Fibroblast of lung (primary cell): ENCODE data around the gene CRHR1. TPM values are rescaled to one million over a fixed set of nuclear protein-coding genes. Genes with fewer than 3 reads are reported as not detected.

Experiments
- DNase-seq, 2 donors: peaks; one replicate each; pipeline versions ENCODE4 v3.0.0 to v3.0.0-alpha.2; 2010; ENCODE audit warnings: low read depth in 2 of 2
- H2AFZ ChIP-seq: 2 replicates; pipeline ENCODE4 v1.5.1; 2012; ENCODE audit warnings: low read length, control low read depth, inconsistent platforms
- H3K27ac ChIP-seq: 2 replicates; pipeline ENCODE4 v1.5.1; 2011; ENCODE audit warnings: low read length, control low read depth; ENCODE audit not compliant: insufficient read depth
- H3K27me3 ChIP-seq: 2 replicates; pipeline ENCODE4 v1.5.1; 2011; ENCODE audit warnings: mild to moderate bottlenecking, low read length; ENCODE audit not compliant: control insufficient read depth, insufficient read depth
- H3K36me3 ChIP-seq: 2 replicates; pipeline ENCODE4 v1.5.1; 2011; ENCODE audit warnings: low read length; ENCODE audit not compliant: control insufficient read depth, insufficient read depth
- H3K4me1 ChIP-seq: 2 replicates; pipeline ENCODE4 v1.5.1; 2011; ENCODE audit warnings: low read length; ENCODE audit not compliant: control insufficient read depth, insufficient read depth; ENCODE audit errors: extremely low read depth
- H3K4me2 ChIP-seq: 2 replicates; pipeline ENCODE4 v1.5.1; 2011; ENCODE audit warnings: low read length, control low read depth; ENCODE audit not compliant: insufficient read depth; ENCODE audit errors: extremely low read depth
- H3K4me3 ChIP-seq, 4 experiments: fragments of 200-600 bp in 1 of 4; sonication (generic) in 1 of 4; replicated peaks in 1 of 4; 2 replicates each; pipeline ENCODE4 v1.5.1; 2011 to 2016; ENCODE audit warnings: low read length in 4 of 4, low read depth in 3 of 4, mild to moderate bottlenecking in 3 of 4, control low read depth in 2 of 4, inconsistent platforms in 1 of 4, mixed read lengths in 1 of 4; ENCODE audit not compliant: insufficient read depth in 1 of 4; ENCODE audit errors: control extremely low read depth in 1 of 4
- H3K79me2 ChIP-seq: 2 replicates; pipeline ENCODE4 v1.5.1; 2012; ENCODE audit warnings: mild to moderate bottlenecking, low read length, inconsistent platforms; ENCODE audit not compliant: control insufficient read depth, insufficient read depth
- H3K9ac ChIP-seq: 2 replicates; pipeline ENCODE4 v1.5.1; 2011; ENCODE audit warnings: mild to moderate bottlenecking, low read length, control low read depth; ENCODE audit not compliant: insufficient read depth
- H3K9me3 ChIP-seq: 2 replicates; pipeline ENCODE4 v1.5.1; 2012; ENCODE audit warnings: low read depth, low read length; ENCODE audit not compliant: control insufficient read depth, insufficient read depth
- H4K20me1 ChIP-seq: 2 replicates; pipeline ENCODE4 v1.5.1; 2011; ENCODE audit warnings: low read length; ENCODE audit not compliant: control insufficient read depth, insufficient read depth; ENCODE audit errors: extremely low read depth
- EZH2 ChIP-seq: IDR thresholded peaks from 2 replicates; pipeline ENCODE4 v1.5.1; 2012; ENCODE audit warnings: low read length, control low read depth, mild to moderate bottlenecking; ENCODE audit errors: missing control alignments
- polyA plus RNA-seq, 2 donors: library from polyadenylated mRNA; depleted of rRNA in 1 of 2; stranded (reverse) in 1 of 2; unstranded in 1 of 2; fragments of >200 nt; gene quantifications; 2 replicates each; pipeline ENCODE4 v1.2.1, GENCODE V29; 2011 to 2012; ENCODE audit warnings: missing spikeins in 1 of 2
- total RNA-seq: library from RNA; depleted of rRNA; stranded (reverse); fragments of >200 nt; gene quantifications from 2 replicates; pipeline ENCODE4 v1.2.1, GENCODE V29; 2014
- TF ChIP-seq, protein P1 (sequence below), 2 donors: IDR thresholded peaks in 1 of 2; conservative IDR thresholded peaks in 1 of 2; 1 replicate in 1 of 2; 2 replicates in 1 of 2; pipeline ENCODE4 v1.5.1; 2011 to 2012; ENCODE audit warnings: low read length in 2 of 2, control low read depth in 1 of 2, inconsistent platforms in 1 of 2, low read depth in 1 of 2, mild to moderate bottlenecking in 1 of 2

CRHR1 gene
- total and polyA plus RNA-seq, 2 donors (not counting 1 experiment from before 2014, with no cell fraction given): not detected

DNA sequence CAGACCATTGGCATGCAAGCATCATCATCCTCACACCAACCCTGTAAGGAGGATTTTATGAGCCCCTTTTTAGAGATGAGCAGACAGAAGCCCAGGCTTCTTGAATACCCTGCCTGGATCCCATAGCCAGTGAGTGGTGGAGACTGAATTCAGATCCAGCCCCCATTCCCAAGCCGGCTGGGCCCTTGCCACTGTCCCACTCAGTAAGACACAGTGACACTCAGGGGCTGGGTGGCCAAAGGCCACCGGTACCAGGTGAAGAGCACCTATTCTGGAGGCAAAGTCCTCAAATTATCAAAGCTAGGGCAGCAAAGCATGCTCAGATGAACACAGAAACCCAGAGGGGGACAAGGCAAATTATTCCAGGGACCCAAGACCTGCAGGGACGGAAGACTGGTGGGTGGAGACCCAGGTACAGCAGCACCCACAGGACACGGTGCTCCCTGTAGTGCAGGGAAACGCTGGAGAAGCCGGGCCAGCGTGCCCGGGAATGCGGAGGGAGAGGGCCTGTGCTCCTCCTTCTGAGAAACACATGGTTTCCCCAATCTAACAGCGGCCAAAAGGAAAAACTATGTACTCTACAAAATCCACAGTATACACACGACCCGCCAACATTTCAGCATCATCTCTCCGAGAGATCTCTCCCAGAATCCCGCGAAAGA is 33.2 kb upstream of the CRHR1 start:
- TF ChIP-seq, protein P1, sequence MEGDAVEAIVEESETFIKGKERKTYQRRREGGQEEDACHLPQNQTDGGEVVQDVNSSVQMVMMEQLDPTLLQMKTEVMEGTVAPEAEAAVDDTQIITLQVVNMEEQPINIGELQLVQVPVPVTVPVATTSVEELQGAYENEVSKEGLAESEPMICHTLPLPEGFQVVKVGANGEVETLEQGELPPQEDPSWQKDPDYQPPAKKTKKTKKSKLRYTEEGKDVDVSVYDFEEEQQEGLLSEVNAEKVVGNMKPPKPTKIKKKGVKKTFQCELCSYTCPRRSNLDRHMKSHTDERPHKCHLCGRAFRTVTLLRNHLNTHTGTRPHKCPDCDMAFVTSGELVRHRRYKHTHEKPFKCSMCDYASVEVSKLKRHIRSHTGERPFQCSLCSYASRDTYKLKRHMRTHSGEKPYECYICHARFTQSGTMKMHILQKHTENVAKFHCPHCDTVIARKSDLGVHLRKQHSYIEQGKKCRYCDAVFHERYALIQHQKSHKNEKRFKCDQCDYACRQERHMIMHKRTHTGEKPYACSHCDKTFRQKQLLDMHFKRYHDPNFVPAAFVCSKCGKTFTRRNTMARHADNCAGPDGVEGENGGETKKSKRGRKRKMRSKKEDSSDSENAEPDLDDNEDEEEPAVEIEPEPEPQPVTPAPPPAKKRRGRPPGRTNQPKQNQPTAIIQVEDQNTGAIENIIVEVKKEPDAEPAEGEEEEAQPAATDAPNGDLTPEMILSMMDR (conservative IDR thresholded peaks at IDR 0.05 in 1 of 2, IDR thresholded peaks at IDR 0.05 in 1 of 2; ENCODE audit: low read depth in 1 of 2, low read length in 2 of 2): no peak
- no peak for TF ChIP-seq EZH2
- no peaks in the 10 kb centered on the region for H3K27me3 ChIP-seq

DNA sequence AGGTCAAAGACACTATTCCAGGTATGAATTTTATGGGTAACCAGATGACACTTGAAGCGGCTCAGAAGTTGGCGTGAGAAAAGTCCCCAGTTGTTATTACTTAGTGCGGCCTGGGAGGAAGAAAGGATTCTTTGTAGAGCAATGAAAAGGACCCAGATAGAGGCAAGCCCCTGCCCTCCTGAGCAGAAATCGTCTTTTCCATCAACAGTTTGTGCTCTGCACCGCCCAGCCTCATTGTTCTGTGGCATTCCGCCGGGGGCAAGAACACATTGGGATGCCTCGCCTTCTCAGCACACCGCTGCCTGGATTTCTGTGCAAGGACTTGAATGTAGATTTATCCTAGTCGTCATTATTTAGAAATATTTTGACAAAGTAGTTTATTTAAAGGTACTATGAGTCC is 32.7 kb upstream of the CRHR1 start:
- no peaks in the 10 kb centered on the region for H4K20me1 ChIP-seq

More for the DNA sequence above, 33.2 kb upstream of the CRHR1 start:
- Histone ChIP-seq H3K9me3 (no peaks in the 10 kb centered on the region), H3K4me2 (no peak overlapping the region), H3K9ac (no peak overlapping the region), H3K27ac (no peak overlapping the region), H2AFZ (no peak overlapping the region), H3K36me3 (no peaks in the 10 kb centered on the region), H3K79me2 (no peaks in the 10 kb centered on the region), H4K20me1 (no peaks in the 10 kb centered on the region), H3K4me1 (no peaks in the 10 kb centered on the region), H3K4me3 (no peak overlapping the region)
- DNase-seq: no peak

DNA sequence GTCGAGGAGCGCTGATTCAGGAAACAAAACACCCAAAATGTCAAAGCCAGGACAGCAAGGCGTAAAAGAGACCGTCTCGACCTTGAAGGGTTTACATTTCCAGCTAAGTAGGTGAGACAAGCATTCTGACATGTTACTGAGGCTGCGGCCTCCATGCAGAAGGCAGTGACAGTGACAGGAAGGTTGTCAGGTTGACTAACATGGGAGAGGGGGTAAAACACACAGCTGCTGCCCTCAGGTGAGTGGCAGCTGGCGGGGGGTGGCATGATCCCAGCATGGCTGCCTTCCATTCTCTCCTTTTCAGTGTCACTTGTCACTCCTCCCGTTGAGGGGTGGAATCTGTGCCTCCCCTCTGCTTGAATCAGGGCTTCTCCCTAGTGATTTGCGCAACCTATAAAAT is 31.9 kb upstream of the CRHR1 start:
- TF ChIP-seq EZH2: no peak
- TF ChIP-seq, protein P1 (conservative IDR thresholded peaks at IDR 0.05 in 1 of 2, IDR thresholded peaks at IDR 0.05 in 1 of 2; ENCODE audit: low read depth in 1 of 2, low read length in 2 of 2): no peak
- H3K79me2 ChIP-seq: no peaks in the 10 kb centered on the region

More for the DNA sequence above, 32.7 kb upstream of the CRHR1 start:
- Histone ChIP-seq H3K27ac (no peak overlapping the region), H3K79me2 (no peaks in the 10 kb centered on the region), H3K9ac (no peak overlapping the region), H3K9me3 (no peaks in the 10 kb centered on the region), H3K27me3 (no peaks in the 10 kb centered on the region), H3K36me3 (no peaks in the 10 kb centered on the region), H2AFZ (no peak overlapping the region), H3K4me3 (no peak overlapping the region), H3K4me1 (no peaks in the 10 kb centered on the region), H3K4me2 (no peak overlapping the region)
- TF ChIP-seq, protein P1 (conservative IDR thresholded peaks at IDR 0.05 in 1 of 2, IDR thresholded peaks at IDR 0.05 in 1 of 2; ENCODE audit: low read depth in 1 of 2, low read length in 2 of 2): no peak
- TF ChIP-seq EZH2: no peak
- no peak for DNase-seq

More for the DNA sequence above, 31.9 kb upstream of the CRHR1 start:
- DNase-seq: no peak
- H3K4me1 ChIP-seq: no peaks in the 10 kb centered on the region
- no peaks in the 10 kb centered on the region for H3K9me3 ChIP-seq
- no peak overlapping the region for H3K27ac ChIP-seq
- no peaks in the 10 kb centered on the region for H3K27me3 ChIP-seq
- H3K9ac ChIP-seq: no peak overlapping the region
- no peak overlapping the region for H3K4me3 ChIP-seq
- H3K36me3 ChIP-seq: no peaks in the 10 kb centered on the region
- H4K20me1 ChIP-seq: no peaks in the 10 kb centered on the region
- no peak overlapping the region for H2AFZ ChIP-seq
- no peak overlapping the region for H3K4me2 ChIP-seq
